Measurements from ENCODE around the gene DCC. TPM values are rescaled to one million over a fixed set of nuclear protein-coding genes. Genes with fewer than 3 reads are reported as not detected.

Gene DCC
- total RNA-seq, 1 experiment from 2014 or later: not detected

DNA sequence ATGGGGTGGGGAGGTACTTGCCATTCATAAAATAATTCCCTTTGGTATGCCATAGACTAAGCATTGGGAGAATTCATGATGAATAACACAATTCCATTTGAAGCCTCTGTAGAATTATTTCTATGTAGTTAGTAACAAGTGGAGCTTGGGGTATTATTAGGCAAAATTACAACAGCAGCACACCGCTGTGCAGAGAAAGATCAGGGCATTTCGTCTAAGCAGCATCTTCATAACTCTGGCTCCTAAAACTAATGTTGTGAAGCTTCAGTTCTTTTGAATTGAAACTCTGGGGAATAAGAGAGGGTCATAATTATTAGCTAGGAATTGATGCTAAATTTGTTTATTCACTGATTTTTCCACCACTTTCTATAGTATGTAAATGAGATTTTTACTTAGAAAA, 630.7 kb downstream of the DCC start:
- Mint-ChIP-seq H3K27ac (ENCODE audit: low read depth, unreplicated experiment) (no peak overlapping the region), H3K9me3 (ENCODE audit: unreplicated experiment) (peaks cover 51% of the 10 kb centered on the region), H3K4me1 (ENCODE audit: insufficient read depth, unreplicated experiment) (no peaks in the 10 kb centered on the region), H3K36me3 (ENCODE audit: insufficient read depth, unreplicated experiment) (no peaks in the 10 kb centered on the region), H3K27me3 (ENCODE audit: insufficient read depth, unreplicated experiment) (no peaks in the 10 kb centered on the region), H3K4me3 (ENCODE audit: unreplicated experiment) (no peak overlapping the region)
- TF ChIP-seq, protein P1, sequence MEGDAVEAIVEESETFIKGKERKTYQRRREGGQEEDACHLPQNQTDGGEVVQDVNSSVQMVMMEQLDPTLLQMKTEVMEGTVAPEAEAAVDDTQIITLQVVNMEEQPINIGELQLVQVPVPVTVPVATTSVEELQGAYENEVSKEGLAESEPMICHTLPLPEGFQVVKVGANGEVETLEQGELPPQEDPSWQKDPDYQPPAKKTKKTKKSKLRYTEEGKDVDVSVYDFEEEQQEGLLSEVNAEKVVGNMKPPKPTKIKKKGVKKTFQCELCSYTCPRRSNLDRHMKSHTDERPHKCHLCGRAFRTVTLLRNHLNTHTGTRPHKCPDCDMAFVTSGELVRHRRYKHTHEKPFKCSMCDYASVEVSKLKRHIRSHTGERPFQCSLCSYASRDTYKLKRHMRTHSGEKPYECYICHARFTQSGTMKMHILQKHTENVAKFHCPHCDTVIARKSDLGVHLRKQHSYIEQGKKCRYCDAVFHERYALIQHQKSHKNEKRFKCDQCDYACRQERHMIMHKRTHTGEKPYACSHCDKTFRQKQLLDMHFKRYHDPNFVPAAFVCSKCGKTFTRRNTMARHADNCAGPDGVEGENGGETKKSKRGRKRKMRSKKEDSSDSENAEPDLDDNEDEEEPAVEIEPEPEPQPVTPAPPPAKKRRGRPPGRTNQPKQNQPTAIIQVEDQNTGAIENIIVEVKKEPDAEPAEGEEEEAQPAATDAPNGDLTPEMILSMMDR (IDR thresholded peaks at IDR 0.05; ENCODE audit: unreplicated experiment): no peak
- ChIA-PET CTCF (interaction anchor here (0.6 kb wide), 1 partner anchor 357 kb away, joined by 3 read pairs; no protein-coding TSS in a partner anchor), POLR2A (interaction anchor here (0.8 kb wide), 1 partner anchor 115 kb away, joined by 3 read pairs; no protein-coding TSS in a partner anchor)
- intact Hi-C loops (cut with micrococcal nuclease): no loop called here
- no TSS peak for BruUV-seq (replicated peaks)
- DNase-seq (ENCODE audit: unreplicated experiment): no peak

DNA sequence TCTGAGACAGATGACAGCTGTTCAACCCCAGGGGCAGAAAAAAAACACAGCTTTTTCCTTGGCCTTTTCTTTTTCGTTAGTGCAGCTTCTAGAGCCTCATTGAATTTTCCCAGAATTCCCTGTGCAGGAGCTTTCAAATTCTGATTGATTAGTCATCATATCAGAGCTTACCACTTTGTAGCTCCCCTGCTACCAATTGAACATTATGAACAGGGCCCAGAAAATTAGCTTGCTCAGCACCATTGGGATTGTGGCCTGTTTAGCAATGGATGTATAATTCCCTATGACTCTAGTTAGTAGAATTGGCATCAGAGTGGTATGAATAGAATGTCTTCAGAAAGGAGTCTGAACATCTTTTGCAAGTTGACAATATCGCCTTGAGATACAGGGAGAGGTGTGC, 631.1 kb downstream of the DCC start:
- no peak for DNase-seq (ENCODE audit: unreplicated experiment)
- intact Hi-C loops (cut with micrococcal nuclease): no loop called here
- CTCF ChIA-PET: interaction anchor here (0.6 kb wide), 1 partner anchor 356 kb away, joined by 3 read pairs; no protein-coding TSS in a partner anchor
- Mint-ChIP-seq H3K4me1 (ENCODE audit: insufficient read depth, unreplicated experiment) (no peaks in the 10 kb centered on the region), H3K36me3 (ENCODE audit: insufficient read depth, unreplicated experiment) (no peaks in the 10 kb centered on the region), H3K9me3 (ENCODE audit: unreplicated experiment) (peaks cover 55% of the 10 kb centered on the region), H3K27me3 (ENCODE audit: insufficient read depth, unreplicated experiment) (no peaks in the 10 kb centered on the region), H3K27ac (ENCODE audit: low read depth, unreplicated experiment) (no peak overlapping the region), H3K4me3 (ENCODE audit: unreplicated experiment) (no peak overlapping the region)
- POLR2A ChIA-PET: interaction anchor here (0.8 kb wide), 1 partner anchor 114 kb away, joined by 3 read pairs; no protein-coding TSS in a partner anchor
- BruUV-seq (replicated peaks): no TSS peak
- TF ChIP-seq, protein P1 (IDR thresholded peaks at IDR 0.05; ENCODE audit: unreplicated experiment): no peak

DNA sequence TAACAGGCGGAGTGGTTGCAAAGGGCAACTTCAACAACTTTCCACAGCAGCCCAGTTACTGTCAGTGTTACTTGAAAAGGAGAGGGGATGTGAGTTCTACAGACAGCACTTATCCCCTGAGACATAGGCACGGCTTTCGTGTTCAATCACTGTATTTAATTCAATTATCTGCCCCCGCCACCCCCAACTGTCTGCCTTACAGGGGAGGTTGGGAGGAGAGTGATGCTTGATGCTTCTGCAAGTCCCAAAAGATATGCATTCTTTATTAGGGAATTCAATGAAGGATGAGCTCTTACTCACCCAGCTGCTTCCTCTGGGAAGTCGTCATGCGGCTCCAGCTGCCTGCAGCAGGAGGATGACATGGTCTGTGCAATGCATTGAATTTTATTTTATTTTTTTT, 639.9 kb downstream of the DCC start:
- TF ChIP-seq, protein P1 (IDR thresholded peaks at IDR 0.05; ENCODE audit: unreplicated experiment): no peak
- ChIA-PET POLR2A (no interaction called here), CTCF (no interaction called here)
- intact Hi-C loops (cut with micrococcal nuclease): no loop called here
- DNase-seq (ENCODE audit: unreplicated experiment): no peak
- Mint-ChIP-seq H3K36me3 (ENCODE audit: insufficient read depth, unreplicated experiment) (no peaks in the 10 kb centered on the region), H3K27ac (ENCODE audit: low read depth, unreplicated experiment) (no peak overlapping the region), H3K4me1 (ENCODE audit: insufficient read depth, unreplicated experiment) (no peaks in the 10 kb centered on the region), H3K27me3 (ENCODE audit: insufficient read depth, unreplicated experiment) (no peaks in the 10 kb centered on the region), H3K4me3 (ENCODE audit: unreplicated experiment) (no peak overlapping the region), H3K9me3 (ENCODE audit: unreplicated experiment) (peaks cover 41% of the 10 kb centered on the region)
- no TSS peak for BruUV-seq (replicated peaks)

DNA sequence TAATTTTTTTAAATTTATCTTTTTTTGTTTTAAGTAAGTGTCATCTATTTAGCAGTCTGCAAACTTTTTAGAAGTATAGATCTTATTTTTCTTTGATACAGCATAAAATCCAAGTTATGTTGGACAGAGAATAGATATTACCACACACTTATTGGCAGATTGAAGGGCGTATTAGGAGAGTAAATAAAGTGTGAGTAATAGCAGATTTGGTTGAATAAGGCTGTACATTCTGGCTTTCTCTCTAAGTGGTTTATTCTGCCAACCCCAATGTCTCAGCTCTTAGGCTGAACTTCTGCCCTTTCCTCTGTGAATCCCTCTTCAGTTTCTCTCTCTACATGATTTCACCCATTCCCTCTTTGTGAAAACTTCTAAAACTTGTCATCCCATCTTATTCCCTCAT, 651.2 kb downstream of the DCC start:
- H3K36me3 Mint-ChIP-seq (ENCODE audit: insufficient read depth, unreplicated experiment): no peaks in the 10 kb centered on the region
- BruUV-seq (replicated peaks): no TSS peak
- H3K4me3 Mint-ChIP-seq (ENCODE audit: unreplicated experiment): no peak overlapping the region
- intact Hi-C loops (cut with micrococcal nuclease): no loop called here
- TF ChIP-seq, protein P1 (IDR thresholded peaks at IDR 0.05; ENCODE audit: unreplicated experiment): no peak
- POLR2A ChIA-PET: no interaction called here
- H3K27ac Mint-ChIP-seq (ENCODE audit: low read depth, unreplicated experiment): no peak overlapping the region
- H3K27me3 Mint-ChIP-seq (ENCODE audit: insufficient read depth, unreplicated experiment): no peaks in the 10 kb centered on the region
- no peaks in the 10 kb centered on the region for H3K4me1 Mint-ChIP-seq (ENCODE audit: insufficient read depth, unreplicated experiment)
- DNase-seq (ENCODE audit: unreplicated experiment): no peak
- CTCF ChIA-PET: no interaction called here
- peaks cover 26% of the 10 kb centered on the region for H3K9me3 Mint-ChIP-seq (ENCODE audit: unreplicated experiment)

Measured in MCF 10A (cell line).